SK-N-SH (cell line): ENCODE results near the gene SLC25A21. TPM values are rescaled to one million over a fixed set of nuclear protein-coding genes. Genes with fewer than 3 reads are reported as not detected.

Experiments
- CTCF ChIA-PET: fragments of 300-600, 350-600 bp; formaldehyde crosslinking; extraction: SDS; loops from one replicate; lab custom pipeline; 2021; lab: Yijun Ruan, JAX
- POLR2A ChIA-PET: fragments of 350-600 bp; sonication (Branson Sonifier 250); formaldehyde crosslinking; extraction: SDS; loops from one replicate; lab custom pipeline; 2020; ENCODE audit warnings: antibody characterized with exemption, inconsistent platforms; lab: Yijun Ruan, JAX
- DNase-seq: peaks from one replicate; pipeline ENCODE4 v3.0.0; 2012
- H2AFZ ChIP-seq: fragments of 200-600 bp; sonication (generic); 2 replicates; pipeline ENCODE4 v1.8.1; 2016; ENCODE audit warnings: antibody characterized with exemption, mild to moderate bottlenecking, low read depth
- H3F3A ChIP-seq: fragments of 200-600 bp; sonication (generic); replicated peaks from 2 replicates; pipeline ENCODE3; 2016; ENCODE audit warnings: antibody characterized with exemption, mild to moderate bottlenecking; ENCODE audit not compliant: insufficient read depth
- H3K27ac ChIP-seq, 2 experiments: fragments of 200-500 bp in 1 of 2; fragments of 200-600 bp in 1 of 2; sonication (Bioruptor generic) in 1 of 2; sonication (generic), shearing (Covaris generic) in 1 of 2; 2 replicates each; pipeline versions ENCODE4 v1.5.1 to v1.6.1; 2014 to 2016; ENCODE audit warnings: low read depth in 2 of 2, inconsistent platforms in 1 of 2, low read length in 1 of 2, mild to moderate bottlenecking in 1 of 2, mixed read lengths in 1 of 2
- H3K27me3 ChIP-seq: fragments of 200-600 bp; sonication (generic), shearing (Covaris generic); 2 replicates; pipeline ENCODE4 v1.6.1; 2016; ENCODE audit warnings: mixed run types; ENCODE audit not compliant: insufficient read depth
- H3K36me3 ChIP-seq, 2 experiments: fragments of 200-500 bp in 1 of 2; fragments of 200-600 bp in 1 of 2; sonication (Bioruptor generic) in 1 of 2; sonication (generic) in 1 of 2; replicated peaks in 1 of 2; 2 replicates each; pipeline versions ENCODE3 to v1.5.1; 2014 to 2016; ENCODE audit warnings: low read length in 1 of 2, mild to moderate bottlenecking in 1 of 2; ENCODE audit not compliant: insufficient read depth in 2 of 2, control insufficient read depth in 1 of 2
- H3K4me1 ChIP-seq, 2 experiments: fragments of 200-500 bp in 1 of 2; fragments of 200-600 bp in 1 of 2; sonication (Bioruptor generic) in 1 of 2; sonication (generic), shearing (Covaris generic) in 1 of 2; 2 replicates each; pipeline versions ENCODE4 v1.5.1 to v1.6.1; 2014 to 2016; ENCODE audit warnings: low read depth in 1 of 2, low read length in 1 of 2, mixed run types in 1 of 2; ENCODE audit not compliant: insufficient read depth in 2 of 2, control insufficient read depth in 1 of 2
- H3K4me2 ChIP-seq: fragments of 200-600 bp; sonication (generic), shearing (Covaris generic); 2 replicates; pipeline ENCODE4 v1.6.1; 2017; ENCODE audit warnings: mixed run types
- H3K4me3 ChIP-seq, 2 experiments: fragments of 200-500 bp in 1 of 2; fragments of 200-600 bp in 1 of 2; sonication (Bioruptor generic) in 1 of 2; sonication (generic), shearing (Covaris generic) in 1 of 2; 2 replicates each; pipeline versions ENCODE4 v1.5.1 to v1.8.1; 2014 to 2016; ENCODE audit warnings: low read depth in 2 of 2, inconsistent platforms in 1 of 2, low read length in 1 of 2, mild to moderate bottlenecking in 1 of 2, mixed read lengths in 1 of 2, moderate library complexity in 1 of 2
- H3K79me2 ChIP-seq: fragments of 200-600 bp; sonication (generic); 2 replicates; pipeline ENCODE4 v1.8.1; 2017; ENCODE audit warnings: mild to moderate bottlenecking; ENCODE audit not compliant: insufficient read depth
- H3K9ac ChIP-seq: fragments of 200-600 bp; sonication (generic); 2 replicates; pipeline ENCODE4 v1.6.1; 2017; ENCODE audit warnings: mixed run types
- H3K9me2 ChIP-seq: fragments of 200-600 bp; sonication (generic); 2 replicates; pipeline ENCODE4 v1.6.1; 2017; ENCODE audit warnings: mixed run types
- H3K9me3 ChIP-seq: fragments of 200-600 bp; sonication (generic); 2 replicates; pipeline ENCODE4 v1.6.1; 2017; ENCODE audit warnings: mixed run types, mild to moderate bottlenecking, moderate library complexity
- H4K20me1 ChIP-seq: fragments of 200-600 bp; sonication (generic); 2 replicates; pipeline ENCODE4 v1.6.1; 2017; ENCODE audit warnings: mild to moderate bottlenecking, mixed run types; ENCODE audit not compliant: insufficient read depth
- CHD2 ChIP-seq: fragments of 150-350 bp; IDR thresholded peaks from 2 replicates; pipeline ENCODE4 v1.6.1; 2018; ENCODE audit warnings: low read length; ENCODE audit not compliant: partially characterized antibody
- EP300 ChIP-seq, 2 experiments: IDR thresholded peaks; 2 replicates each; pipeline versions ENCODE4 v1.4.0 to v1.6.1; 2012; ENCODE audit warnings: borderline replicate concordance in 1 of 2, low read depth in 1 of 2, low read length in 1 of 2
- FOSL2 ChIP-seq: IDR thresholded peaks from 2 replicates; pipeline ENCODE4 v1.4.0; 2012; ENCODE audit warnings: low read depth, mild to moderate bottlenecking, moderate library complexity, borderline replicate concordance
- FOXJ3 ChIP-seq: sonication (generic); formaldehyde crosslinking; IDR thresholded peaks from 2 replicates; pipeline ENCODE4 v1.5.1; 2020; ENCODE audit warnings: mild to moderate bottlenecking, missing genetic modification reagents
- FOXM1 ChIP-seq: IDR thresholded peaks from 2 replicates; pipeline ENCODE4 v1.4.0; 2012; ENCODE audit warnings: low read depth, mild to moderate bottlenecking
- GABPA ChIP-seq: IDR thresholded peaks from 2 replicates; pipeline ENCODE4 v1.4.0; 2012; ENCODE audit warnings: low read depth, mild to moderate bottlenecking
- JUND ChIP-seq: IDR thresholded peaks from 2 replicates; pipeline ENCODE4 v1.4.0; 2012
- MXI1 ChIP-seq: IDR thresholded peaks from 2 replicates; pipeline ENCODE4 v1.6.1; 2012; ENCODE audit warnings: mild to moderate bottlenecking, low read depth, low read length, improper control_type of control experiment
- NFIC ChIP-seq: IDR thresholded peaks from 2 replicates; pipeline ENCODE4 v1.4.0; 2012; ENCODE audit warnings: borderline replicate concordance
- NRF1 ChIP-seq: IDR thresholded peaks from 2 replicates; pipeline ENCODE4 v1.6.1; 2012; ENCODE audit warnings: low read depth, mild to moderate bottlenecking, low read length
- RCOR1 ChIP-seq: fragments of 150-350 bp; IDR thresholded peaks from 2 replicates; pipeline ENCODE4 v1.6.1; 2017; ENCODE audit warnings: antibody characterized with exemption, low read length
- REST ChIP-seq: IDR thresholded peaks from 2 replicates; pipeline ENCODE4 v1.6.1; 2012; ENCODE audit warnings: mild to moderate bottlenecking, low read depth, low read length, moderate library complexity
- RFX5 ChIP-seq: IDR thresholded peaks from 2 replicates; pipeline ENCODE4 v1.6.1; 2012; ENCODE audit warnings: mild to moderate bottlenecking, improper control_type of control experiment, low read length
- TAF1 ChIP-seq: IDR thresholded peaks from 2 replicates; pipeline ENCODE4 v1.6.1; 2012; ENCODE audit warnings: low read depth, mild to moderate bottlenecking, low read length, moderate library complexity, borderline replicate concordance
- TCF12 ChIP-seq: IDR thresholded peaks from 2 replicates; pipeline ENCODE4 v1.4.0; 2012
- TEAD4 ChIP-seq: IDR thresholded peaks from 2 replicates; pipeline ENCODE4 v1.4.0; 2012; ENCODE audit warnings: mild to moderate bottlenecking, borderline replicate concordance; ENCODE audit not compliant: insufficient read depth
- YY1 ChIP-seq: IDR thresholded peaks from 2 replicates; pipeline ENCODE4 v1.4.0; 2012; ENCODE audit warnings: low read depth, mild to moderate bottlenecking
- WGBS: methylation state at CpG from one replicate; pipeline ENCODE4 v1.1.6; 2017; ENCODE audit warnings: low lambda C conversion rate; 5-methylcytosine and 5-hydroxymethylcytosine counted together
- polyA plus RNA-seq, 3 experiments: library from polyadenylated mRNA; depleted of rRNA; stranded (reverse); fragments of >200 nt; gene quantifications; 2 replicates each; pipeline ENCODE4 v1.2.3, GENCODE V29; 2012

SLC25A21 gene
- polyA plus RNA-seq, 1 of the 3 experiments (the other 2 are of a cell fraction), result not detected

- POLR2A ChIA-PET, result no interaction called here
- H3K9me3 ChIP-seq, result no peaks in the 10 kb centered on the region
- no peak overlapping the region for H2AFZ ChIP-seq
- no peak overlapping the region for H3K27ac ChIP-seq
- H3K36me3 ChIP-seq, result no peaks in the 10 kb centered on the region
- H3K4me1 ChIP-seq, result no peaks in the 10 kb centered on the region
- WGBS, result 2% methylated on average over 2 of the region's 2 CpGs
- H3F3A ChIP-seq, result no peaks in the 10 kb centered on the region
- H3K4me3 ChIP-seq, result no peak overlapping the region
- H3K9me2 ChIP-seq, result no peaks in the 10 kb centered on the region
- no peak for DNase-seq
- no peaks in the 10 kb centered on the region for H4K20me1 ChIP-seq
- CTCF ChIA-PET, result interaction anchor here (2.8 kb wide), 1 partner anchor 8 kb away, joined by 8 read pairs; no protein-coding TSS in a partner anchor
- no peaks in the 10 kb centered on the region for H3K27me3 ChIP-seq
- no peak overlapping the region for H3K4me2 ChIP-seq
- no peak for TF ChIP-seq FOXJ3 (CRISPR knock-in tag)
- no peak for TF ChIP-seq YY1
- TF ChIP-seq EP300 (IDR thresholded peaks at IDR 0.05; ENCODE audit: borderline replicate concordance in 1 of 2, low read depth in 1 of 2, low read length in 1 of 2), result no peak
- no peak for TF ChIP-seq TEAD4
- no peak for TF ChIP-seq TCF12
- TF ChIP-seq REST, result no peak
- TF ChIP-seq RFX5, result no peak
- no peak for TF ChIP-seq FOSL2
- TF ChIP-seq CHD2, result no peak
- H3K9ac ChIP-seq, result no peak overlapping the region
- H3K79me2 ChIP-seq, result no peaks in the 10 kb centered on the region
These were observed 14.4 kb downstream of the SLC25A21 start for GRCh38 chr14:37157987-37158386.

DNA sequence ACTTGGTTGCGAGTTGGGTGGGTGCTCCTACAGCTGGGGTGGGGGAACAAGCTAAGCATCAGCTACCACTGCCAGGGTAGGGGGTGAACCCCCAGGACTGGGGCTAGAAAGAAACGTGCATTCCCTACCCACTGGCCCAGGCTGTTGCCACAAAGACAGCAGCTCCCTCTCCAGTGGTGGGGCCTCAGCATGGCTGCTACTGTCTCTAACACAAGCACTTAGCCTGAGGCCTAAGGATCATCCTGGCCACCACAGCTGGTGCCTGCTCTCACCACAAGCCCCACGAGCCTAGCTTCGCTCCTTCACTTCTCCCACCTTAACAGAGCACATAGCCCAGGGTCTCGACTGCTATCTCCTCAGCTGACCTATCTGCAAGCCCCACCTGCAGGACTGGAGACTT is 18.9 kb downstream of the SLC25A21 start:
- H4K20me1 ChIP-seq, result no peaks in the 10 kb centered on the region
- no peak for DNase-seq
- H3K9me3 ChIP-seq, result no peaks in the 10 kb centered on the region
- H3K9ac ChIP-seq, result no peak overlapping the region
- ChIA-PET CTCF (no interaction called here), POLR2A (no interaction called here)
- H3K9me2 ChIP-seq, result no peaks in the 10 kb centered on the region
- no peak overlapping the region for H3K4me2 ChIP-seq
- no peaks in the 10 kb centered on the region for H3K27me3 ChIP-seq
- H3K36me3 ChIP-seq, result no peaks in the 10 kb centered on the region
- H3K4me3 ChIP-seq, result no peak overlapping the region
- WGBS, result 4% methylated on average over 4 of the region's 5 CpGs
- H3F3A ChIP-seq, result no peaks in the 10 kb centered on the region
- no peaks in the 10 kb centered on the region for H3K4me1 ChIP-seq
- no peak overlapping the region for H3K27ac ChIP-seq
- H2AFZ ChIP-seq, result no peak overlapping the region
- no peaks in the 10 kb centered on the region for H3K79me2 ChIP-seq
- TF ChIP-seq EP300 (IDR thresholded peaks at IDR 0.05; ENCODE audit: borderline replicate concordance in 1 of 2, low read depth in 1 of 2, low read length in 1 of 2), result no peak
- no peak for TF ChIP-seq FOSL2
- TF ChIP-seq MXI1, result no peak
- no peak for TF ChIP-seq REST
- no peak for TF ChIP-seq NRF1
- no peak for TF ChIP-seq GABPA
- TF ChIP-seq TAF1, result no peak
- TF ChIP-seq RCOR1, result no peak
- TF ChIP-seq YY1, result no peak
- no peak for TF ChIP-seq JUND
- TF ChIP-seq NFIC, result no peak
- TF ChIP-seq FOXM1, result no peak
- TF ChIP-seq, all 33 proteins: peak for 0
